ENCODE results near the gene MYL9.

- no peak for TF ChIP-seq TCF12 (IDR thresholded peaks at IDR 0.05; ENCODE audit: low read depth, low read length)
- no peak for TF ChIP-seq SP1 (IDR thresholded peaks at IDR 0.05; ENCODE audit: low read depth, low read length)
- no peak for TF ChIP-seq CBX3 (IDR thresholded peaks at IDR 0.05; ENCODE audit: borderline replicate concordance, low read depth)
- no peak for TF ChIP-seq RAD21 (IDR thresholded peaks at IDR 0.05; ENCODE audit: insufficient read depth, low read depth, low read length)
- no peak for TF ChIP-seq ZNF217 (IDR thresholded peaks at IDR 0.05)
- TF ChIP-seq, protein P1, sequence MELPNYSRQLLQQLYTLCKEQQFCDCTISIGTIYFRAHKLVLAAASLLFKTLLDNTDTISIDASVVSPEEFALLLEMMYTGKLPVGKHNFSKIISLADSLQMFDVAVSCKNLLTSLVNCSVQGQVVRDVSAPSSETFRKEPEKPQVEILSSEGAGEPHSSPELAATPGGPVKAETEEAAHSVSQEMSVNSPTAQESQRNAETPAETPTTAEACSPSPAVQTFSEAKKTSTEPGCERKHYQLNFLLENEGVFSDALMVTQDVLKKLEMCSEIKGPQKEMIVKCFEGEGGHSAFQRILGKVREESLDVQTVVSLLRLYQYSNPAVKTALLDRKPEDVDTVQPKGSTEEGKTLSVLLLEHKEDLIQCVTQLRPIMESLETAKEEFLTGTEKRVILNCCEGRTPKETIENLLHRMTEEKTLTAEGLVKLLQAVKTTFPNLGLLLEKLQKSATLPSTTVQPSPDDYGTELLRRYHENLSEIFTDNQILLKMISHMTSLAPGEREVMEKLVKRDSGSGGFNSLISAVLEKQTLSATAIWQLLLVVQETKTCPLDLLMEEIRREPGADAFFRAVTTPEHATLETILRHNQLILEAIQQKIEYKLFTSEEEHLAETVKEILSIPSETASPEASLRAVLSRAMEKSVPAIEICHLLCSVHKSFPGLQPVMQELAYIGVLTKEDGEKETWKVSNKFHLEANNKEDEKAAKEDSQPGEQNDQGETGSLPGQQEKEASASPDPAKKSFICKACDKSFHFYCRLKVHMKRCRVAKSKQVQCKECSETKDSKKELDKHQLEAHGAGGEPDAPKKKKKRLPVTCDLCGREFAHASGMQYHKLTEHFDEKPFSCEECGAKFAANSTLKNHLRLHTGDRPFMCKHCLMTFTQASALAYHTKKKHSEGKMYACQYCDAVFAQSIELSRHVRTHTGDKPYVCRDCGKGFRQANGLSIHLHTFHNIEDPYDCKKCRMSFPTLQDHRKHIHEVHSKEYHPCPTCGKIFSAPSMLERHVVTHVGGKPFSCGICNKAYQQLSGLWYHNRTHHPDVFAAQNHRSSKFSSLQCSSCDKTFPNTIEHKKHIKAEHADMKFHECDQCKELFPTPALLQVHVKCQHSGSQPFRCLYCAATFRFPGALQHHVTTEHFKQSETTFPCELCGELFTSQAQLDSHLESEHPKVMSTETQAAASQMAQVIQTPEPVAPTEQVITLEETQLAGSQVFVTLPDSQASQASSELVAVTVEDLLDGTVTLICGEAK (IDR thresholded peaks at IDR 0.05; ENCODE audit: borderline replicate concordance), result no peak
- TF ChIP-seq SREBF2 (IDR thresholded peaks at IDR 0.05; ENCODE audit: low read length), result no peak
- TF ChIP-seq RUNX3 (IDR thresholded peaks at IDR 0.05; ENCODE audit: low read length), result no peak
- TF ChIP-seq CHD2 (IDR thresholded peaks at IDR 0.05; ENCODE audit: borderline replicate concordance, low read depth, low read length), result no peak
- TF ChIP-seq JUNB (IDR thresholded peaks at IDR 0.05), result no peak
- TF ChIP-seq, protein P2, sequence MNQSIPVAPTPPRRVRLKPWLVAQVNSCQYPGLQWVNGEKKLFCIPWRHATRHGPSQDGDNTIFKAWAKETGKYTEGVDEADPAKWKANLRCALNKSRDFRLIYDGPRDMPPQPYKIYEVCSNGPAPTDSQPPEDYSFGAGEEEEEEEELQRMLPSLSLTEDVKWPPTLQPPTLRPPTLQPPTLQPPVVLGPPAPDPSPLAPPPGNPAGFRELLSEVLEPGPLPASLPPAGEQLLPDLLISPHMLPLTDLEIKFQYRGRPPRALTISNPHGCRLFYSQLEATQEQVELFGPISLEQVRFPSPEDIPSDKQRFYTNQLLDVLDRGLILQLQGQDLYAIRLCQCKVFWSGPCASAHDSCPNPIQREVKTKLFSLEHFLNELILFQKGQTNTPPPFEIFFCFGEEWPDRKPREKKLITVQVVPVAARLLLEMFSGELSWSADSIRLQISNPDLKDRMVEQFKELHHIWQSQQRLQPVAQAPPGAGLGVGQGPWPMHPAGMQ (IDR thresholded peaks at IDR 0.05; ENCODE audit: borderline replicate concordance), result no peak
Measured at GRCh38 chr20:36501367-36502006, 39.8 kb upstream of the MYL9 start.

Data from GM12878 (cell line).